ENCODE measurements around the gene PAK1IP1. TPM values are rescaled to one million over a fixed set of nuclear protein-coding genes. Genes with fewer than 3 reads are reported as not detected.
"Not testable (repeated sequence)": the region's sequence is repeated elsewhere in the genome, so short reads cannot be mapped to it uniquely, and the experiment has no call there.

PAK1IP1 gene

DNA sequence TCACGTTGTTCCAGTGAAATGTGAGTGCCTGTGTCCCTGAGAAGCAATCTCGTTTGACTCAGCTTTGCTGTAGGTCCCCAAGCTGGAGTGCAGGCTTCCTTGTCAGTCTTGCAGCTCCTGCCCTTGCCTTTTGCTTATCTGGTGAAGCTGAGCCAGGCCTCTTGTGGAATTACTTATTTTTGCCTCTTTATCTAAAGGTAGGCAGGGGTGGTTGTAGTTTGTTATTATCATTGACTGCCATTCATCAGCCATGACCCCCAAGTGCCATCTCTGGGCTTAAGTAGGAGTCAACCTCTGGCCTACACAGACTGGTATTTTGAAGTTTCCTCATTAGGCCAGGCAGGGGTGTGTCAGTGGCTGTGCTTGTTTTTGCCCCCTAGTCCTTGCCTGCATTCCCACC is 55.0 kb downstream of the PAK1IP1 start:
- H3K27me3 ChIP-seq (ENCODE audit: control insufficient read depth, insufficient read depth, low read length): no peaks in the 10 kb centered on the region
- H3K4me2 ChIP-seq (ENCODE audit: low read length): no peak overlapping the region
- H3K4me3 ChIP-seq (ENCODE audit: low read length): no peak overlapping the region
- H3K9ac ChIP-seq (ENCODE audit: low read depth, low read length): no peak overlapping the region
- H3K36me3 ChIP-seq (ENCODE audit: insufficient read depth, low read length): peaks cover 34% of the 10 kb centered on the region
- no peaks in the 10 kb centered on the region for H3K9me3 ChIP-seq (replicated peaks; ENCODE audit: low read length)
- peaks cover 17% of the 10 kb centered on the region for H3K4me1 ChIP-seq (ENCODE audit: control insufficient read depth, insufficient read depth, low read length)

DNA sequence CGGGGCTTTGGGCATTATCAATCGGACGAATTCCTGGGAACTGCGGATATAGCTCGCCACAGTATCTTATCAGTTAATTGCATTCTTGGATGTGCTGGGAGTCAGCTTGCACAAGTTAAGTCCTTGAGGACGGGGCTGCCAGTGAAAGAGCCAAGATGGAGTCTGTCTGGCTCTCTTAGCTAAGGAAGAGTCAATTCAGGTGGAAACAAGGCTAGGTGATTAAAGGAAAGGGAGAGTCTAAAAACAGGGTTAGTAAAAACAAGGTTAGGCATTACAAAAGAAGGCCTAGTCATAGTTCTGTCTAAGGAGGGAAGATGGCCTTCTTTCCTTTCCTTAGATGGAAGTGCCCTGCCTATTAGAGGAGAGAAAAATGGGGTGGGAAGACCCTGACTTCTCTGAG is 55.8 kb downstream of the PAK1IP1 start:
- H3K9me3 ChIP-seq (replicated peaks; ENCODE audit: low read length); H3K27me3 ChIP-seq (ENCODE audit: control insufficient read depth, insufficient read depth, low read length); H3K9ac ChIP-seq (ENCODE audit: low read depth, low read length); H3K4me2 ChIP-seq (ENCODE audit: low read length); H3K4me3 ChIP-seq (ENCODE audit: low read length): not testable (repeated sequence)
- peaks cover 17% of the 10 kb centered on the region for H3K4me1 ChIP-seq (ENCODE audit: control insufficient read depth, insufficient read depth, low read length)
- H3K36me3 ChIP-seq (ENCODE audit: insufficient read depth, low read length): peaks cover 39% of the 10 kb centered on the region

DNA sequence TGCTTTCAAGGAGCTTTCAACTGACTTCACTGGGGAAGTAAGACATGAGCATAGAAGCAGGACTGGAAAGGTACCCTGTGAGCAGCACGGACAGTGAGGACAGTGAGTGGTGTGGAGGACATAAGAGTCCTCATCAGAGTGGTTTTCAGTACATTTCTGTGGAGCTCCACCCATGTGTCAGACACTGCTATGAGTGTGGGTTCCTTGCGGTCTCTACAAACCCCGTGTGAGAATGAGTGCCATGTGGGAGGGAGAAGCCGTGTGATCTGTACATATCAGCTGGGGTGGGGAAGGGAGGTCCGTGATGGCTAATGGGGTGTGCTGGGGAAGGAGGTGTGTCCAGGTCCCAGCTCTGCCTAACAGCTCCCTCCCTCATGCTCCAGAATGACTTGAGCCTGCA is 57.0 kb downstream of the PAK1IP1 start:
- not testable (repeated sequence) for H3K4me3 ChIP-seq (ENCODE audit: low read length); H3K9me3 ChIP-seq (replicated peaks; ENCODE audit: low read length); H3K27me3 ChIP-seq (ENCODE audit: control insufficient read depth, insufficient read depth, low read length); H3K4me2 ChIP-seq (ENCODE audit: low read length); H3K9ac ChIP-seq (ENCODE audit: low read depth, low read length)
- Histone ChIP-seq H3K36me3 (ENCODE audit: insufficient read depth, low read length) (peaks cover 41% of the 10 kb centered on the region), H3K4me1 (ENCODE audit: control insufficient read depth, insufficient read depth, low read length) (peaks cover 15% of the 10 kb centered on the region)

DNA sequence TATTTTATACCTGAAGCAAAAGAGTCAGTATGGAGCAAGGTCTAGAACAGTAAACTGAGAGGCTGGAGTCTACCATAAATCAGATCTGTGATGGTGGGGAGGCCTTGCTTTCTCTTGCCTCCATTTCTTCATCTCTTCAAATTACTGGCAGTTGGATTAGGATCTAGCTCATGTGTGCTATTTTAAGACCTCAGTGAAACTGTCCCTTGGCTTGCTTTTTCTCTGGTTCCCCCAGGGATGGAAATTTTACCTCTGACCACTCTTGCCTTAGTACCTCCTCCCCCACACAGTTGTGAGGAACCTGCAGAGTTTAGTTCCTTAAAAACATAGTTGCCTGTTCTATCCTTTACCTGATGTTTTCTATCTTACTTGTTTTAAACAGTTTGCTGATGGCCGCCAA is 61.3 kb downstream of the PAK1IP1 start:
- H3K36me3 ChIP-seq (ENCODE audit: insufficient read depth, low read length): peaks cover 37% of the 10 kb centered on the region
- H3K4me1 ChIP-seq (ENCODE audit: control insufficient read depth, insufficient read depth, low read length): peaks cover 17% of the 10 kb centered on the region
- H3K9ac ChIP-seq (ENCODE audit: low read depth, low read length): no peak overlapping the region
- H3K27me3 ChIP-seq (ENCODE audit: control insufficient read depth, insufficient read depth, low read length): no peaks in the 10 kb centered on the region
- H3K9me3 ChIP-seq (replicated peaks; ENCODE audit: low read length): no peaks in the 10 kb centered on the region
- H3K4me2 ChIP-seq (ENCODE audit: low read length): no peak overlapping the region
- no peak overlapping the region for H3K4me3 ChIP-seq (ENCODE audit: low read length)

Small RNA genes lying within 50 kb of the gene (small RNA-seq; reads per million reads assigned to genes)
- not detected for gene RF00019
- gene RNA5SP203: not detected
